CD4-positive, alpha-beta T cell treated with Interleukin-6 at 100 ng/mL for 8 hours (primary cell): Measurements from ENCODE around the gene MACROD2.
"Not testable (repeated sequence)": the region's sequence is repeated elsewhere in the genome, so short reads cannot be mapped to it uniquely, and the experiment has no call there.

Source experiments
- DNase-seq: peaks from one replicate; pipeline ENCODE4 v3.0.0-alpha.2; 2020; ENCODE audit warnings: mixed read lengths, low spot score

Gene MACROD2

DNA sequence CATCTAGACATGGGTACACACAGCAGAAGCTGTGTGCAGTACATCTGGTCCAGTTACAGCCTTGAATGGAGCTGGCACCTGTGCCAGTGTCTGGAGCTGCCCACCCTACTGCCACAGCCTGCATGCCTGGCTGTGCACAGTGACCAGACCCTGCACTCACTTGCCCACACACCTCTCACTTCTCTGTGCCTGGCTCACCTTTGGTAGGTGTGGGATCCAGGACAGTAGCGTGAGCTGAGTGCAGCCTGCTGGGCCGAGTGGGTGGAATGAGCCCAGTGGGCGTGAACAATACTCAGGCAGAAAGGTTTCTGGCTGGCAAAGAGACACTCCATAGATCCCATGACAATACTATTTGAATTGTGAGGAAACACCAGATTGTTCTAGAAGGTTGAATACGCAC lies 1181.6 kb downstream of the MACROD2 start:
- no peak for DNase-seq

GRCh38 chr20:15178581-15178980 lies 1183.3 kb downstream of the MACROD2 start:
- DNase-seq = no peak

DNA sequence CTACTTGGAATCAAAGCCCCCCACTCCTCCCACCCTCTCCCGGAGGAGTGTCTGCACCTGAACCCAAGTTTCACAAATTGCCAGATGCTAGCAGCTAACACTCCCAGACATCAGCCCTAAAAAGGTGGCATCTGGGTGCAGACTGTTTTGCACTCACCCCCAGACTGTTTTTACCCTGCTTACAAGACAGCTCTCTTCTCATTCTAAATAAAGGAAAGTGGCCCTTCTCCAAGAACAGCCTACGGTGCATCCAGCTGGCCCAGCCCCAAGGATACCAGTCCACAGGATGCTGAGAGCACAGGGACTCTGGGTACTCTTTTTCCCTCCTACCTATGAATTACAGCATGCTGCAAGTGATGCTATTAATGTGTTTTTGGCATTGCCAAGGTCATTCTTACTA lies 1184.1 kb downstream of the MACROD2 start:
- DNase-seq = no peak

DNA sequence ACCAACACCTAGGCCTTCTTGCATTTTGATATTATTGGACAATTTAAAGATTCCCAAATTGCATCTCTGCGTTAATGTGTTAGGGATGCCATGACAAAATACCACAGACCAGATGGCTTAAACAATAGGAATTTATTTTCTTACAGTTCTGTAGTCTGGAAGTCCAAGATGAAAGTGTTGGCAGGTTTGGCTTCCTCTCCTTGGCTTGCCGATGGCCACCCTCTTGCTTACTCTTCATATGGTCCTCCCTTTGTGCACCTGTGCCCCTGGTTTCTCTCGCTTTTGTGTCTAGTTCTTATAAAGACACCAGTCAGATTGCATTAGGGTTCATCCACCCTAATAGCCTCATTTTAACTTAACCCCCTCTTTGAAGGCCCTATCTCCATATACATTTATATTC lies 1184.5 kb downstream of the MACROD2 start:
- DNase-seq = no peak

DNA sequence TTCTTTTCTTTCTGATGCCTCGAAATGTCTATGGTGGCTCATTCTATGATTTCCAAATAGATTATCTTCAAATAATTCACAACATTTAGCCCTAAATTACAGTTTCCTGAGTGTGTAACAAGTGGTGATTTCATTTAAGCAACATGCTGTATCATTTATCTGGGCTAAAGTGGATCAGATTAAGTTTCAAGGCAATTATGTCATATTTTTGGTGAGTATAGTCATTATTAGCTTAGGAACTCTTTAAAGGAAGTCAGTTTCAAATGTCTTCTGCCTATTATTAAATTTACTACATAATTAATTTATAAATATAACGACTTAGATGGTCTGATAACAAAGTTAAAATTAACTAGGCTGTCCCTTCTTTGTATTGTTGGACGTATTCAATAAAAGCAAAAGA lies 1190.0 kb downstream of the MACROD2 start:
- DNase-seq = no peak

GRCh38 chr20:15185913-15186312 lies 1190.6 kb downstream of the MACROD2 start:
- DNase-seq = no peak

DNA sequence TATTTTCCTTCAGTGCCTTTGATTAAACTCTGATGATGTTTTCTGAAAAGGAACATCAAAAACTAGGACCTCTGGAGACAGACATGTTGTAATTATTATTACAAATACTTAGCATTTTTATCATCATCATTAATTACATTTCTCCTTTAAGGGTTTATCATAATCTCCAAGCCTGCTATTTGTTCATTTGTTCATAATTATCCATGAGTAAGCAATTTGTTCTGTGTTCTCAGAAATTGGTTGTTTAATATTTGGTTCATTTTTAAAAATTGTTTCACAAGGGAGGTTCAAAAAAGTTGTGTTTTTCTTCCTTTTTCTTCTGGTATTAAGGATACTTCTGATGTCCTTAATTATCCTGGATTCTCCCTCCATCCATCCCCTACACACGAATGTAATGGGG lies 1192.3 kb downstream of the MACROD2 start:
- DNase-seq = no peak

GRCh38 chr20:15188415-15188814 lies 1193.1 kb downstream of the MACROD2 start:
- no peak for DNase-seq

DNA sequence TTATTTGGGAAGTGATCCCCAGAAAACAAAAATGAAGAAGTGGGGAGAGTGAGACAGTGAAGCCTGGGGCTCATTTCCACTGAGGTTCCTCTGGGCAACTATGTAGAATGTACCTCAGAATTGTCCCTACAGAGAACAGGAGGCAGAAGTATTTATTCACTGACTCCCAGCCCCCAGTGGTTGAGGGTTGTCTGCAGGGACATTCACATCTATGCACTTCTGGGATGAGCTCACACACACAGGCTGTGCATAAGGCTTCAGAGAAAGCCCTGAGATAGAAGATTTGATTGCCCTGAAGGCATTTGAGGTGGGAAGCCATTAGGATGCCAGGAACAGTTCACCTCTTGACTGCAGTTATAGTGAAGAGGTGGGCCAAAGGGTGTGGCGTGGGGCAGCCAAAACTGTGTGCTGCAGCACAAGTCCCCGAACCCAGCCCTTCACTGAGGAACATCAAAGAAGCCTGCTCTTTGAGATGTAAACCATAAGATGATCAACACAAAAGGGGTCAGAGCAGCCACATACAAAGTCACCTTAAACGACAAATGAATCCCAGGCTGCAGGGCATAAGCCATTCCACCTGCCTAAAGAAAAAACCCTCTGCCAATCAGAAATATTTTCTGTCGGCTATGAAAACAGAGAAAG lies 1195.9 kb downstream of the MACROD2 start:
- DNase-seq = no peak

DNA sequence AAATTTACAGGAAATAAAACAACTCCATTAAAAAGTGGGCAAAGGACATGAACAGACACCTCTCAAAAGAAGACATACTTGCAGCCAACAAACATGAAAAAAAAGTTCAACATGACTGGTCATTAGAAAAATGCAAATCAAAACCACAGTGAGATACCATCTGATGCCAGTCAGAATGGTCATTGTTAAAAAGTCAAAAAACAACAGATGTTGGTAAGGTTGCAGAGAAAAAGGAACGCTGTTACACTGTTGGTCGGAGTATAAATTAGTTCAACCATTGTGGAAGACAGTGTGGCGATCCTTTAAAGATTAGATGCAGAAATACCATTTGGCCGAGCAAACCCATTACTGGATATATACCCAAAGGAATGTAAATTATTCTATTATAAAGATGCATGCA lies 1200.1 kb downstream of the MACROD2 start:
- no peak for DNase-seq

- DNase-seq = no peak
Measured at GRCh38 chr20:15196547-15197255, 1201.4 kb downstream of the MACROD2 start.

GRCh38 chr20:15198017-15198416 lies 1202.7 kb downstream of the MACROD2 start:
- DNase-seq = not testable (repeated sequence)

GRCh38 chr20:15199698-15200097 lies 1204.4 kb downstream of the MACROD2 start:
- DNase-seq = no peak

DNA sequence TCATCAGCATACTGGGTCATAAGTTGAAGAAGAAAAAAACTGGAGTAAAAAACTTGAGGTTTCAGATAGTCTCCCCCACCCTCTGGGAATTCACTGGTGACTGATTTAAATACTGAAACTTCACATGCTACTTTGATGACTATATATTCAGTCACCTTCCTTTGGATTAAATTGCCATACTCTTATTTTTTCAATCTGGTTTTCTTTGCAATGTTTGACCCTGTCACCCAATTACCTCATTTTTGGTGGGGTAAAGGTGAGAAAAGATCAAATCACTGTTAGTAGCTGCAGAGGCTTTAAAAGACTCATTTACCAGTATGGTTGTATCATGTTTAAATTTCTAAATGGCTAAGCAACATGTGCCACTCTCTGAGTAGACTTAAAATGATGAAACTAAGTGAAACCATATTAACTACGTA lies 1204.8 kb downstream of the MACROD2 start:
- no peak for DNase-seq

- DNase-seq = no peak
Measured at GRCh38 chr20:15201602-15202001, 1206.3 kb downstream of the MACROD2 start.

DNA sequence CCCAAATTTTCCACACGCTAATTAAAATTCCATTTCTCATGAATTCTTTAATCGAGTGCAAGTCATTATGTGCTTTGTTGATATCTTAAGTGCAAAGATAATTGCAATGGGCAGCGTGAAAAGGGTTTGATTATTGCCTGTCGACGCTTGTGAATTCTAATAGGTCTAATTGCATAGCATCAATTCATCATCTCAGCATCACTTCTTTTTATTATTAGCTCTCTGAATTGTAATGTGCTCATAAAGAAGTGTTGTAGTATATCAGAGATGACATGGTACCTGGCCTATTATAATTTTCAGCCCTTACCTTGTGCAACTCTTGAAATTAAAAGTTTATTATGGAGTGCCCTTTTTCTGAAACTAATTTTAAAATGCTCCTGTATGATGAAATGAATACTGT lies 1208.9 kb downstream of the MACROD2 start:
- DNase-seq = no peak

DNA sequence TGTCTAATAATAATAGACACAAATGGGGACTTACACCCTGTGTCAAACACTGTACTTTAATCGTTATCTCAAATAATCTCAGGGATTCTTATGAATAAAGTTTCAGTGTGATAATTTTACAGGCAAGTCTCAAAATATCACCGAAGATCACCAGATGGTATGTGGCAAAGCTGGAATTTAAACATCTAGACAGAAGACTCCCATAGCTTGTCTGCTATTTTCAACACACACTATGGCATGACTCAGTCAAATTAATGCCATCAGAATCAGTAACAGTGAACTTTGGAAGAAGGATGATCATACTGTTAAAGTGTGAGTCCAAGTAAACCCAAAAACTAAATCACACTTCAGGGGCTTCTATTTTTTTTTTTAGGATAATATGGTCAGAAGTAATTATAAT lies 1209.7 kb downstream of the MACROD2 start:
- DNase-seq = no peak

GRCh38 chr20:15205719-15206118 lies 1210.4 kb downstream of the MACROD2 start:
- DNase-seq = no peak

- no peak for DNase-seq
Measured at GRCh38 chr20:15209537-15209936, 1214.2 kb downstream of the MACROD2 start.

GRCh38 chr20:15214051-15214450 lies 1218.7 kb downstream of the MACROD2 start:
- no peak for DNase-seq

DNA sequence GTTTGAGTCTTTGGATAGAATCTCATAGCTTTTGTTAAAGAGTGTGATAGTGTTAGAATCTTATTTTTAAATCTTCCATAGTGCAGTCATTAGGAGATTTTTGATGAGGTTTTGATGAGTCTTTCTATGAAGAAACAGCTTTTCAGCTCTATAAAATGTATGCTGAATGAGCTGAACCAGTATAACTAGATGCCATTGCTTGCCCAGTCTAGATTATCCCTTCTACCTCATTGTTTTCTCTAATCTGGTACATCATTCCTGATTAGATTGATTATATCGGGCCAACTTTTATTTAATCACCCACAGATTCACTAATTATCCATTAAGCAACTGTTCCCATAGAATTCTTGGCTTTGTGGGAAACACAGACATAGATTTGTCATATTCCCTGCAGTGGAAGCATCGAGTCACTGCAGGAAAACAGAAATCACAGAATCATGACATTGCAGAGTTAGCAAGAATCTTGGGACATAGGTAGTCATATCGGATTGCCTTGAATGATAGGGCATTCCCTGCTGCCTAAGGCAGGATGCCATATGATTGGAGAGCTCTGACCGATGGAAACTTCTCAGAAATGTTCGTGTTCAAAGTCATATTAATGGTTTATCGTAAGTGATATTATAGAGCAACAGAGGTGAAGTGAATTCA lies 1224.8 kb downstream of the MACROD2 start:
- DNase-seq = no peak

GRCh38 chr20:15220778-15221565 lies 1225.7 kb downstream of the MACROD2 start:
- no peak for DNase-seq
